GM06990 (cell line): Measurements from ENCODE around the gene CRYM.
"Not testable (repeated sequence)": the region's sequence is repeated elsewhere in the genome, so short reads cannot be mapped to it uniquely, and the experiment has no call there.

ENCODE experiments used
- DNase-seq: peaks from one replicate; pipeline ENCODE4 v3.0.0-alpha.2; 2011; ENCODE audit not compliant: insufficient read length; ENCODE audit errors: extremely low read depth
- H3K27me3 ChIP-seq: replicated peaks from 2 replicates; pipeline ENCODE4 v1.6.0; 2011; ENCODE audit warnings: low read length; ENCODE audit not compliant: control insufficient read depth, insufficient read depth
- H3K36me3 ChIP-seq: 2 replicates; pipeline ENCODE4 v1.5.1; 2011; ENCODE audit warnings: low read length; ENCODE audit not compliant: control insufficient read depth, insufficient read depth
- H3K4me3 ChIP-seq: replicated peaks from 2 replicates; pipeline ENCODE4 v1.5.1; 2011; ENCODE audit warnings: low read depth, mild to moderate bottlenecking, control low read depth, low read length
- CTCF ChIP-seq: IDR thresholded peaks from 2 replicates; pipeline ENCODE4 v1.5.1; 2011; ENCODE audit warnings: low read length, control low read depth, mild to moderate bottlenecking, inconsistent platforms; ENCODE audit not compliant: insufficient read depth, poor library complexity, severe bottlenecking

Gene CRYM

GRCh38 chr16:21260870-21261791 is 17.0 kb downstream of the CRYM start:
- Histone ChIP-seq H3K4me3 (no peak overlapping the region), H3K36me3 (no peaks in the 10 kb centered on the region), H3K27me3 (no peaks in the 10 kb centered on the region)
- no peak for DNase-seq
- TF ChIP-seq CTCF, result no peak

- Histone ChIP-seq H3K27me3 (no peaks in the 10 kb centered on the region), H3K4me3 (no peak overlapping the region), H3K36me3 (no peaks in the 10 kb centered on the region)
- no peak for TF ChIP-seq CTCF
- DNase-seq, result no peak
Measured at GRCh38 chr16:21257284-21257683, 20.8 kb downstream of the CRYM start.

GRCh38 chr16:21256636-21257035 is 21.5 kb downstream of the CRYM start:
- DNase-seq, result no peak
- Histone ChIP-seq H3K4me3 (no peak overlapping the region), H3K36me3 (no peaks in the 10 kb centered on the region), H3K27me3 (no peaks in the 10 kb centered on the region)
- no peak for TF ChIP-seq CTCF

GRCh38 chr16:21253470-21253869 is 24.6 kb downstream of the CRYM start:
- H3K36me3 ChIP-seq, result no peaks in the 10 kb centered on the region
- no peak overlapping the region for H3K4me3 ChIP-seq
- DNase-seq, result no peak
- TF ChIP-seq CTCF, result peak; percentile 23
- H3K27me3 ChIP-seq, result peaks cover 2% of the 10 kb centered on the region; the same call in 1 of the 2 replicates

- TF ChIP-seq CTCF, result no peak
- no peaks in the 10 kb centered on the region for H3K36me3 ChIP-seq
- H3K4me3 ChIP-seq, result no peak overlapping the region
- DNase-seq, result no peak
- H3K27me3 ChIP-seq, result peaks cover 2% of the 10 kb centered on the region
Measured at GRCh38 chr16:21250072-21250923, 27.8 kb downstream of the CRYM start.

GRCh38 chr16:21248179-21248578 is 29.9 kb downstream of the CRYM start:
- not testable (repeated sequence) for H3K4me3 ChIP-seq, H3K27me3 ChIP-seq, DNase-seq

More at GRCh38 chr16:21248179-21248578, 29.9 kb downstream of the CRYM start:
- not testable (repeated sequence) for H3K36me3 ChIP-seq
